Stomach (tissue), 4 donors: Measurements from ENCODE around the gene TECPR2.

Experiments
- EP300 ChIP-seq: sonication (generic); formaldehyde crosslinking; IDR thresholded peaks from one replicate; pipeline ENCODE4 v1.6.1; 2017; ENCODE audit warnings: antibody characterized with exemption
- POLR2A ChIP-seq, 4 donors: fragments of 450-650 bp; IDR thresholded peaks; one replicate each; pipeline ENCODE4 v1.6.1; 2016; ENCODE audit warnings: antibody characterized with exemption in 4 of 4, control low read depth in 2 of 4, mild to moderate bottlenecking in 1 of 4, moderate library complexity in 1 of 4
- POLR2AphosphoS5 ChIP-seq, 3 donors: sonication (generic); formaldehyde crosslinking; IDR thresholded peaks; one replicate each; pipeline ENCODE4 v1.6.1; 2016; ENCODE audit warnings: antibody characterized with exemption in 3 of 3

DNA sequence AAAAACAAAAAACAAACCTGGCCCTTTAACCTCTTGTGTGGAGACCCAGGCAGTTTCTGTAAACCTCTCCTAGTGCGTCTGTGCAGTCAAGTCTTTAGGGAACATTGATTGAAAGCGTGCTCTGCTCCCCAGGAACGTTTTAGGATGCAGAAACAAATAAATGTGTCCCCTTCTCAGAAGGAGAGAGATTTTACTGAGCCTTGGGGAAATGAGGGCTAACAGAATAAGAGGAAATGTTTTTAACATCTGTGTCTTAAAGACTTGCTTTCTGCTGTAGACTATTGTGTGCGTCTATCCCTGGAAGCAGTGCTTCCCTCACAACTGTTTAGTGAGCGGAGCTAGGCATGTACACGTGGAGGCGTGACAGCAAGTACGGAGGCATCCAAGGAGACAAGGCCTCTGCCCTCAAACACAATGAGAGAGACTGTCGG lies 54.3 kb downstream of the TECPR2 start:
- TF ChIP-seq POLR2A (IDR thresholded peaks at IDR 0.05) = no peak
- no peak for TF ChIP-seq EP300
- no peak for TF ChIP-seq POLR2AphosphoS5 (IDR thresholded peaks at IDR 0.05)
